SK-N-MC (cell line): ENCODE measurements around the gene GHRL.

Experiments
- EZH2 ChIP-seq: fragments of 200-600 bp; sonication (generic); IDR thresholded peaks from one replicate; pipeline ENCODE4 v1.6.1; 2017; ENCODE audit warnings: antibody characterized with exemption
- POLR2AphosphoS5 ChIP-seq: IDR thresholded peaks from 2 replicates; pipeline ENCODE4 v1.6.1; 2012; ENCODE audit warnings: mild to moderate bottlenecking, low read depth, low read length, borderline replicate concordance

DNA sequence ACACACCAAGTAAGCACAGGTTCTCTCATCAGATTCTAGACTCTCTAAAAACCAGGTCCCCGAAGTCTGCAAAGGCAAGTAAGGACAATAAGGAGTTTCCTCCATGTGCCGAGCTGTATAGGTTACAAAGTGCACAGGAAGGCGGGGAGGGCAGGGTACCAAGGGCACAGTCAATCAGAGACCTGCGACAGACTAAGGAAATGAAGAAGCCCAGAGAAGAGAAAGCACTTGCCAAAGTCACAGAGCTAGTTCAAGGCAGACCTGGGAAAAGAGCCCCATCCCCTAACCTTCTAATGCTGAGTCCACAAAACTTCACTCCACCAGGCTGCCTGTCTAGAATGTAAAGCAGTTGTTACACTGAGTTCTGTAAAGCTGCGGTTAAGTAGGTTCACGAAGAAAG lies 26.5 kb upstream of the GHRL start:
- no peak for TF ChIP-seq EZH2
- no peak for TF ChIP-seq POLR2AphosphoS5
